NB4 (cell line): ENCODE data around the gene CTCF.

Experiments
- DNase-seq: peaks from one replicate; pipeline ENCODE4 v3.0.0; 2010; ENCODE audit warnings: low read depth
- H3K4me3 ChIP-seq: one replicate; pipeline ENCODE4 v1.5.1; 2011; ENCODE audit warnings: mild to moderate bottlenecking, low read depth, low read length, moderate library complexity
- MYC ChIP-seq: IDR thresholded peaks from 2 replicates; pipeline ENCODE4 v1.6.1; 2011; ENCODE audit warnings: low read depth, low read length
- POLR2A ChIP-seq: IDR thresholded peaks from 2 replicates; pipeline ENCODE4 v1.6.1; 2011; ENCODE audit warnings: mild to moderate bottlenecking; ENCODE audit not compliant: insufficient read length; ENCODE audit errors: extremely low read depth
- TF ChIP-seq, protein P1 (sequence below): IDR thresholded peaks from 2 replicates; pipeline ENCODE4 v1.6.1; 2011; ENCODE audit warnings: low read depth, low read length
- TF ChIP-seq, protein P2 (sequence below): IDR thresholded peaks from one replicate; pipeline ENCODE4 v1.5.1; 2012; ENCODE audit warnings: low read depth, low read length

The CTCF gene

DNA sequence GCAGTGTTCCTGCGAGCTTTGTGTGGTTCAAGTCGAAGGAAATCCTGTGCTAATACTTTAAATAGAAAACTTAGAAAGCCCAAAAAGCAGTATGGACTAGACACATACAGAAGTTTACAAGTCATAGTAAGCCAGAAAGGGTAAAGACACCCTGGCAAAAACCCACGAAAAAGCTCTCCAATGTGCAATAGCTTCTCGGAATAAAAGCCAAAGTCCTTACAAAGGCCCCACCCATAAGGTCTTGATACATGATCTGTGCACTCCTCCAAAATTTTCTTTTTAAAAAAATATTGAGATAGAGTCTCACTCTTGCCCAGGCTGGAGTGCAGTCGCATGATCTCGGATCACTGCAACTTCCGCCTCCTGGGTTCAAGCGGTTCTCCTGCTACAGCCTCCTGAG lies 114.6 kb downstream of the CTCF start:
- DNase-seq: no peak
- no peak overlapping the region for H3K4me3 ChIP-seq
- TF ChIP-seq, protein P1, sequence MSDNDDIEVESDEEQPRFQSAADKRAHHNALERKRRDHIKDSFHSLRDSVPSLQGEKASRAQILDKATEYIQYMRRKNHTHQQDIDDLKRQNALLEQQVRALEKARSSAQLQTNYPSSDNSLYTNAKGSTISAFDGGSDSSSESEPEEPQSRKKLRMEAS: no peak
- TF ChIP-seq, protein P2, sequence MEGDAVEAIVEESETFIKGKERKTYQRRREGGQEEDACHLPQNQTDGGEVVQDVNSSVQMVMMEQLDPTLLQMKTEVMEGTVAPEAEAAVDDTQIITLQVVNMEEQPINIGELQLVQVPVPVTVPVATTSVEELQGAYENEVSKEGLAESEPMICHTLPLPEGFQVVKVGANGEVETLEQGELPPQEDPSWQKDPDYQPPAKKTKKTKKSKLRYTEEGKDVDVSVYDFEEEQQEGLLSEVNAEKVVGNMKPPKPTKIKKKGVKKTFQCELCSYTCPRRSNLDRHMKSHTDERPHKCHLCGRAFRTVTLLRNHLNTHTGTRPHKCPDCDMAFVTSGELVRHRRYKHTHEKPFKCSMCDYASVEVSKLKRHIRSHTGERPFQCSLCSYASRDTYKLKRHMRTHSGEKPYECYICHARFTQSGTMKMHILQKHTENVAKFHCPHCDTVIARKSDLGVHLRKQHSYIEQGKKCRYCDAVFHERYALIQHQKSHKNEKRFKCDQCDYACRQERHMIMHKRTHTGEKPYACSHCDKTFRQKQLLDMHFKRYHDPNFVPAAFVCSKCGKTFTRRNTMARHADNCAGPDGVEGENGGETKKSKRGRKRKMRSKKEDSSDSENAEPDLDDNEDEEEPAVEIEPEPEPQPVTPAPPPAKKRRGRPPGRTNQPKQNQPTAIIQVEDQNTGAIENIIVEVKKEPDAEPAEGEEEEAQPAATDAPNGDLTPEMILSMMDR: no peak
- no peak for TF ChIP-seq MYC
- TF ChIP-seq POLR2A: no peak

DNA sequence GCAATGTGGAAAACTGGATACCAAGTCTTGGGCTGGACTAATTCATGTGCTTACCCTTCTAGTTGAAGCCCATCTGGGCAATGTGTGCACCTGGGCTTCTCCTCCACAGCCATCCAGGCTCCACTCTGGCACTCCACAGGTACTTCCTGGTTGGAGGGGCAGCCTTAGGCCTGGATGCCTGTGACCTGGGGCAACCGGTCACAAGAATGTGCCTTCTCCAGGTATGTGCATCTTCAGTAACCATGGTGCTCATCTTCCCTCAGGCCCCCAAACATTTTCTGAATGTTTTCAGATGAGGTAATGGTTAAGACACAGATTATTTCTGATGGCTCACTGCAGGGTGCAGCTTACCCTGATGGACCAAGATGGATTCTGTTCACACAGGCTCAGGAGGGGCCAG lies 115.4 kb downstream of the CTCF start:
- TF ChIP-seq POLR2A (no peak), MYC (no peak)
- TF ChIP-seq, protein P1: no peak
- TF ChIP-seq, protein P2: no peak
- DNase-seq: no peak
- H3K4me3 ChIP-seq: no peak overlapping the region

DNA sequence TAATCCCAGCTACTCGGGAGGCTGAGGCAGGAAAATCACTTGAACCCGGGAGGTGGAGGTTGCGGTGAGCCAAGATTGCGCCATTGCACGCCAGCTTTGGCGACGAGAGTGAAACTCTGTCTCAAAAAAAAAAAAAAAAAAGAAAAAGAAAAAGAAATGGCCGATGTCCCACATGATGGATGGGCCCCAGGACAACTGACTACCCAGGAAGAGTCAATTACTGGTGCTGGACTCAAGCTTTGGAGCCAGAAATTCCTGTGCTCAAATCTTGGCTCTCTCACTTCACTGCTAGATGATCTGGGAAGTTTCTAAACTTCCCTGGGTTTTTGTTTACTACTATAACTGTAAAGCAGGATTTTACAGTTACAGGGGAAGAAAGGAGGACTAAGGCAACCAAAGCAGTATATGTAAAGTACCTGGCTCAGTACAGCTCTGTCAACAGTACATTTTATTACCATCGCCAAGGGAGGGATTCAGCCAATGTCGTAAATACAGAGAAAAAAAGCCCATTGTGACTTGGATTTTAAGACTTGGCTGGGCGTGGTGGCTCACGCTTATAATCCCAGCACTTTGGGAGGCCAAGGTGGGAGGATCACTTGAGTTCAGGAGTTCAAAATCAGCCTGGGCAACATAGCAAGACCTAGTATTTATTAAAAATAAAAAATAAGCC lies 116.2 kb downstream of the CTCF start:
- no peak for DNase-seq
- TF ChIP-seq, protein P2: no peak
- TF ChIP-seq, protein P1: no peak
- TF ChIP-seq MYC (no peak), POLR2A (no peak)
- H3K4me3 ChIP-seq: no peak overlapping the region

DNA sequence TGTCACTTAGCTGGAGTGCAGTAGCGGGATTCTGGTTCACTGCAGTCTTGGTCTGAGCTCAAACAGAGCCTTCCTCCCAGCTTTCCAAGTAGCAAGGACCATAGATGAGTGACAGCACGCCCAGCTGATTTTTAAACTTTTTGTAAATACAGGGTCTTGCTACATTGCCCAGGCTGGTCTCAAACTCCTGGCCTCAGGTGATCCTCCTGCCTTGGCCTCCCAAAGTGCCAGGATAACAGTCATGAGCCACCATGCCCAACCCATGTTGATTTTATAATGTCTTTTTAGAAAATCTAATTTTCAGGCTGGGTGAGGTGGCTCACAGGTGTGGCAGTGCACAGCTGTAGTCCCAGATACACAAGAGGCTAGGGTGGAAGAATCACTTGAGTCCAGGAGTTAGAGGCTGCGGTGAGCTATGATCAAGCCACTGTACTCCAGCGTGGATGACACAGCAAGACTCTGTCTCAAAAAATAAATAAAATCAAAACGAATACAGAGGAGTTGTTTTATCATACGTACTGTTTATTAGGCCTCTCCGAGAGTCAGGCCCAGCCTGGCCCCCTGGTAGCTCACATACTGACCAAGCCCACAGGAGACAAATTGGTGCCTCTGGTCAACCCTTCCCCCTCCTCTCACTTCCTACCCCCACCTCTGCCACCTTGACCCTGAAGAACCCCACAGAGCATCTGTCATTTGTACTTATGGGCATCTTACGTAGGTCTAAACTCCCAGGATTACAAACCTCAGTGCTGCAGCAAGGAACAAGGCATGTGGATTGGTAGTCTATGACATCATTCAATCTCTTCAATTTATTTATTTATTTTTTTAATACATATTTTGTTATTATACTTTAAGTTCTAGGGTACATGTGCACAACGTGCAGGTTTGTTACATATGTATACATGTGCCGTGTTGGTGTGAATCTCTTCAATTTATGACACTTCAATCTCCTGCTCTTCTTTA lies 117.9 kb downstream of the CTCF start:
- TF ChIP-seq, protein P2: no peak
- TF ChIP-seq MYC (no peak), POLR2A (no peak)
- TF ChIP-seq, protein P1: no peak
- no peak overlapping the region for H3K4me3 ChIP-seq
- no peak for DNase-seq

DNA sequence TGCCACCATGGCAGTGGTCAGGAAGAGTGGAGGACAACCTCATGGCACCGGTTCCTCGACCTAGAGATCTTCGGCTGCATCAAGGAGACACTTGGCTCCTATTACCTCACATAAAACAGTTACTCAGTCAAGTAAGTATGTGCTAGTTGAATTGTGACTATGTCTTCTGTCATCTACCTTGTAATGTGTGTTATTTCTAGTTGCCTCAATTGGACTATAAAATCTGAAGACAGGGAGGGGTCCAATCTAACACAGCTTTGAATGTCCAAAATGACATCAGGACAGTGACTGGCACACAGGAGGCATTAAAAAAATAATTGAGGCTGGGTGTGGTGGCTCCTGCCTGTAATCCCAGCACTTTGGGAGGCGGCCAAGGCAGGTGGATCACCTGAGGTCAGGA lies 121.4 kb downstream of the CTCF start:
- DNase-seq: no peak
- TF ChIP-seq, protein P1: no peak
- no peak for TF ChIP-seq MYC
- TF ChIP-seq, protein P2: no peak
- H3K4me3 ChIP-seq: no peak overlapping the region
